Measurements from ENCODE around the gene SFTPB.
"Not testable (repeated sequence)": the region's sequence is repeated elsewhere in the genome, so short reads cannot be mapped to it uniquely, and the experiment has no call there.

SFTPB gene

GRCh38 chr2:85668009-85668856 lies at the start of gene SFTPB:
Gene SFTPB (minus strand): TSS chr2:85668199. CDS start chr2:85668183, 16 bp downstream.
- FAIRE-seq: no peak

DNA sequence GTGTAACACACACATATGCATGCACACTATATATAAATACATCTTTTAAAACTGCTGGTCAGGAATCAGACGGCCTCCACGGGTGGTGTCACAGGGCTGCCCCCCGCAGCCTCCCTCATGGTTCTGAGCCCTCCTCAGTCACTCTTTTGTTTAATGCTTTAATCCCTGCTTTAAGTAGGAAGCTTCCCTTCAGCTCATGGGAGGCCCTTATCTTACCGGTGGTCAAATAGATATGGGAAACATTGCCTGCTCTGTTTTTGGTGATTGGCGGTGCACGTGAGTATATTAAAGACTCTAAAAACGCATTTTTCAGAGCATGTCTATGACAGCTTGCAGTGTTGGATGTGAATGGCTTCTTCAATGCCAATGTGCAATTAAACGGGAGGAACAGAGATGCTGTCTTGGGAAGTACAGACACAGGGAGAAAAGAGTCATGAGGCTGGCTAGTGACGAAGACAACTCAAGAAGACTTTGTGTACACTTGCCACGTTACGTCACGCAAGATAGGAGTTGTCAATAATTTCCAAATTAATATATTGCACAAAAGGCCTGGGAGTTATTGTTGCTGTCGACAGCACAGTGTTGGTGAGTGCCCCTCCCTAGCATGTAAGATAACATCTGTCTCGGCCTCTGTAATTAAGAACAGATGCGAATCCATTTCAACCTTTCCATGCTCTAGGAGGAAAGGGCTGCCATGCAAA lies 49.5 kb upstream of the SFTPB start:
- no peak for FAIRE-seq

DNA sequence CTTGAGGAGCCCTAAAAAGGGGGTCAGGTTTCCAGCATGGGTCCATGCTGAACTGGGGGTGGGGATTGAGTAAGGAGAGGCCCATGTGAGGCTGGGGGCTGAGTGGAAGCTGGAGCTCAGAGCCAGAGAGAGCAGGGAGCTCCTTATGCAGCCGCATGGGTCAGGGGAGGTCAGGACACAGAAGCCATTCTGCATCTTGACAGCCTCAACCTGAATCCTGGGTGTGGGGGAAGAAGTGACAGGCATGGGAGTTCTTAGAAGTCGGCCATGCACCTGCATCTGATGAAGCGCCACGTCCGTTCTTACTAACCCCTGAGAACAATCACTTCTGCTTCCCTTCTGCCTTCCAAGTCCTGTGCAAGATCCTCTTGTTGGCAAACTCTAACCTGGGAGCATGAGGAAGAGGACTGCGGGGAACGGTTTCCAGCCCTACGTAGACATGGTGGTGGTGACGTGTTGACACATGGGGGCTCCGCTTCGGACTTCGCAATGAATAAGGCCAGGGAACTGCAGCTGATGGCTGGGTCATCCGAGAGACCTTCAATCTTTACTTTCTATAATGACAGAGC lies 48.4 kb upstream of the SFTPB start:
- no peak for FAIRE-seq

DNA sequence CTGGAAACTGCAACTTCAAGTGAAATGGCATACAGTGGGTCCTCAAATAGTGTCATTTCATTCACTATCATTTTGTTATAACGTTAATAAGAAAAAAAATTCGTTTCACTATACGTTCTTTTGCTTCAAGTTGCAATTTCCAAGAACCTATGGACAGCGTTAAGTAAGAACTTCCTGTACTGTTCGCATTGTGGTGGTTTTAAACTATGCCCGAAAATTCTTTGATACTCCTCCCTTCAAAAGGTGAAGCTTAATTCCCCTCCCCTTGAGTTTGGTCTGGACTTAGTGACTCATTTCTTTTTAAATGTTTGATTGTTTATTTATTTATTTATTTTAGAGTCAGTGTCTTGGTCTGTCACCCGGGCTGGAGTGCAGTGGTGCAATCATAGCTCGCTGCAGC lies 46.8 kb upstream of the SFTPB start:
- FAIRE-seq: no peak

DNA sequence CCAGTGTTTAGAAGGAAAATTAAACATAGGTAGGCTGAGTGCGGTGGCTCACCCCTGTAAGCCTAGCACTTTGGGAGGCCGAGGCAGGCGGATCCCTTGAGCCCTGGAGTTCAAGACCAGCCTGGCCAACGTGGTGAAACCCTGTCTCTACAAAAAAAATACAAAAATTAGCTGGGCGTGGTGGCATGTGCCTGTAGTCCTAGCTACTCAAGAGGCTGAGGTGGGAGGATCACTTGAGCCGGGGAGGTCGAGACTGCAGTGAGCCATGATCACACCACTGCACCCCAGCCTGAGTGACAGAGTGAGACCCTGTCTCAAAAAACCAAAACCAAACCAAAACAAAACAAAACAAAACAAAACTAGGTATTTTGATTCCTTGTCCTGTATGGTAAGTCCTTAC lies 46.4 kb upstream of the SFTPB start:
- FAIRE-seq: not testable (repeated sequence)

- FAIRE-seq: no peak
These were observed 45.8 kb upstream of the SFTPB start for GRCh38 chr2:85713836-85714235.

DNA sequence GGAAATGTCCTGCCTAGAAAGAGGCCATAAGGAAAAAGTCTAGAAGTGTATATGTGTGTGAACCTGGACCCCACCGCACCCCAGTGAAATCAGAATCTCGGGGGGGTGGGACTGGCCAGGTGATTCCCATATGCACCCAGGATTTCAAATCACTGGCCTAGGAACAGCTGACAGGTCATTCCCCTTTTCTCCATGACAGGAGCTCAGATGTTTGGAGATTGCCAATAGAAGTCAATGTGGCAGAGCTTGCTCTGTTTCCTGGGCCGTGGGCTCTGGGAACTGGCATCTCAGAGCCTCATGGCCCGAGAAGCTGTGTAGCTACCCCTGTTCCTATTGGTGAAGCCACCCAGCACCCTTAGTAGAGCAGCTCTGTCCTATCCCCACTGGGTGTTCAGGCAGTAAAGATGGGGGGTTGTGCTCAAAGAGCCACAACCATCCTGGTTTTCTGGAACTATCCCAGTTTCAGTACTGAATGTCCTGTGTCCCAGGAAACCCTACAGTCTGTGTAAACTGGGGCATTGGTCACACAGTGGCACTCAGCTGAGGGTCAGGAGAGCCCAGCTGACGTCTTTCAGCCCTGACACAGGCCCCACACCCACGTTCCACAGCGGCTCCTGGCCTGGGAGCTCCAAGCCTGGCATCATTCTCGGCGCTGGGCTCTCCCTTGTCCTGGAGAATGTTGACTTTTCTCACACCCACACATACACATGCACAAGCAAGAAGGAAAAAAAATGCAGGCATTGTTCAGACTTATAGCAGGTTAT lies 45.0 kb upstream of the SFTPB start:
- no peak for FAIRE-seq

DNA sequence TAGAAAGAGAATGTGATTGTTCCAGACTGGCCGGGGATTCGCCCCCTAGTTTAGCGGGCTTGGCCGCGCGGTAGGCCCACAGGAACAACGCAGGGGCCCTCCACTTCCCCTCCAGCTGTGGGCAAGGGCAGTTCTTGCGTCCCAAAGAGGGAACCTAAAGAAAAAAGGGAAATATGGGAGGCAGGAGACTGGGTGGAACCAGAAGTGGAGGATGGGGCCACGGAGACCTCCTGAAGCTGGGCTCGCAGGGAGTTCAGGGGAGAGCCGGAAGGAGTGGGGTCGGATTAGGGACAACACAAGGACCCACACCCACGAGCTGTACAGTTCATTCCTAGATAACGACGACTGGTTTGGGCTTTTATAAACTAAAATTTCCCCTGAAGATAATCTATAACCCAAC lies 44.3 kb upstream of the SFTPB start:
- FAIRE-seq: no peak

DNA sequence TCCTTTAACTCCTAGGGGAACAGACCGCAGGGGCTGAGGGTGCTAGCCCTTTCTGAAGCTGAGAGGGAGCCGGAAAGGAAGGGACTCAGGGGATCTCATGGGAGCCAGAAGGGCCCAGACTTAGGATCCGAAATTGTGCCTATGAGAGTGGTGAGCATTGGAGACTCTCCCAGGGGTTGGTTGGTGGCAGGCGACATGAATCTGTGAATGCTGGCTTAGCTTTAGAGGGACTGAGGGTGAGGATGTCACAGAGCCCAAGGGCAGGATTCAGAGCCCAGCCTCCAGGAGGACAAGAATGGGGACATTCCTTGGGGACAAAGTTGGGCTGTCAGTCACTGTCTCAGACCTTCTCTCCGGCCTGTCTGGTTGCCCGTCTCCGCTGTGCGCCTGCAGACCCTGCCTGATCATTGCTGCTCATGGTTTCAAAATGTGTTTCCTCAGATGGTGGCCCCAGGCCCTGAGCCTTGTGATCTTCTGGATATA lies 43.6 kb upstream of the SFTPB start:
- FAIRE-seq: no peak

DNA sequence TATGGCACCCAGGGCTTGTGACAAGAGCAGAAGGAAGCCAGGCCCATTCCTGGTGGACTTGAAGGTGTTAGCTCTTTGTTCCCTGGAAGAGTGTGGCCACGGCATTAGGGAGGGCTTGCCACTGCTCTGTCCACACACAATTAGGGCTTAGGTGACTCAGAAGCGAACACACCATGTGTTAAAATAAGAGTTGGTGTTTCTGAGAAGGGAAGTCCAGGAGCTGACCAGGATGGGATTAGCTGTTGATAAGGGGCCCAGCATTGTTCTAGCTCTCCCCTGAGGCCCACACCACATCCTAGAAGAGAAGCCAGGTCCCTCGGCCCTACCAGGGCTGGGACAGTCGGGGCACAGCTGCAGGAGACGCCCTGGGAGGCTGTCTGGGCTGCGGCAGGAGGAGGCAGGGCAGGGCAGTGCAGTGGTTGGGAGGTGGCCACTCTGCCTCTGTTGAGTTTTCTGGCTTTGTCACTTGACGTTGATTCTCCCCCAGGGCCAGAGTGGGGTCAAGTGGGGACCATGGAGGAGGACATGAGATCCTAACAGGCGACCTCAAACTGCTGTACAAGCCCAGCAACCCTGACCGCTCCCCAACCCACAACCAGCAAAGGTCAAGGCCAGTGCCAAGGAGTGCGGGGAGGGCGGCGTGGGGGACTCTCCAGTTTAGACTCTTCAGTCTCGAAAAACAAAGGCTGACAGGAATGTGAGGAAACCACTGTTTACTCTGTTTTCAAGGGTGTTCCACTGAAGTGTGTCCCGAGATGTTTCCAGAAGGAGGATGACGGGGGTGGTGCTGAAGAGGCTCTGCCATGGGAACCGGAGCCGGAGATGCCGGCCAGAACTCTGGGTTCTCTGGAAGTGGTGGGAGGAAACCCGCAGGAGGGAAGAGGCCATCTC lies 42.9 kb upstream of the SFTPB start:
- FAIRE-seq: no peak

- FAIRE-seq: no peak
These were observed 41.4 kb upstream of the SFTPB start for GRCh38 chr2:85709401-85709811.

- FAIRE-seq: no peak
These were observed 40.6 kb upstream of the SFTPB start for GRCh38 chr2:85708641-85709040.

GRCh38 chr2:85707304-85707703 lies 39.3 kb upstream of the SFTPB start:
- FAIRE-seq: peak; percentile 97

GRCh38 chr2:85706599-85707296 lies 38.7 kb upstream of the SFTPB start:
- FAIRE-seq: no peak

DNA sequence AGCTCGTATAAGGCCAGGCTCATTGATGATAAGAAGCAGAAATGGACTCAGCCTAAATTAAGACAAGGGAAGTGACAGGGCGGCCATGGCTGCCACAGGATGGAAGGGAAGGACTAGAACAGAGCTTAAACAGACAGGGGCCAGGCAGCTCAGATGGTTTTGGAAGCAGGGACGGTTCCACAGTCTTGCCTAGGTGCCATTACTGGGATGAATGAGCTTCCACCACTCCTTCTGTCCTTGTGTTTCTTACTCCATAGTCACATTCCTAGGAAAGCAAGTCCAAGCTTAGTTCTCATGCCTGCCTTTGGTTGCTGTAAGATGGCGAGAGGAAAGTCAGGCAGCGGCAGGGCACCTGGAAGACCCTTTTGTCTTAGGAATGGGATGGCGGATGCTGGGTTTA lies 38.1 kb upstream of the SFTPB start:
- FAIRE-seq: no peak

- no peak for FAIRE-seq
These were observed 37.7 kb upstream of the SFTPB start for GRCh38 chr2:85705680-85706039.

DNA sequence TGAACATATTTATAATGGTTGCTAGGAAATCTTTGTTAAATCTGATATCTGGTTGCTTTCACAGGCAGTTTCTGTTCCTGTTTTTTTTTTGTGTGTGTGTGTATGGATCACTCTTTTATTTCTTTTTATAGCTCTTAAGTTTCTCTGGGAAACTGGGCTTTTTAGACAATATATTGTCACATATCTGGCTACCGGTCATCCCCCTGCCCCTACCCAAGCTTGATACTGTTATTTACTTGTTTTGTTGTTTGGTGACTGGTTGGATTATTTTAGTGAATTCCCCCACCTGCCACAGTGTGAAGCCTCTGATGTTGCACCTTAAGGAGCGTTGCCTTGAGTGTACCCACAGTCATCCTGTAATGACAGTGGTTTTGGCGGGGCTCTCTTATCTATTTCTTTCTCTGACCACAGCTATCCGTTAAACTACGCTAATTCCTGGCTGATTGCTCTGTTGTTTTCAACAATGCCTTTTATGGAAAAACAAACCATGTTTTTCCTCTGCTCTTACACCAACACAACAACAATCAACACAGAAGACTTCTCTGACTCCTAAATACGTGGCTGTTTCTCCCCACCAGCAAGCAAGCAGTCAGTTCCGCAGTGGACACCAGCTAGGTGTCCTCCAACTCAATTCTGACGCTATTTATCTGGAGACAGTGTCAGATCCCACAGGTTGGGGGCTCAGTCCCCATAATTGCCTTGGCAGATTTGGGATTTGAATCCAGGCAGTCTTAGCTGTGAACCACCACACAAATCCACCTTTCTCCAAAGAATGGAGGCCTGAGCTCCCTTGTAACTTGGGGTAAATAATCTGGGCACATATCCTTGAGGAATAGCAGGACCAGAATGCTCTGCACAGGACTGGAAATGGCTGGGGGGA lies 37.0 kb upstream of the SFTPB start:
- FAIRE-seq: no peak

DNA sequence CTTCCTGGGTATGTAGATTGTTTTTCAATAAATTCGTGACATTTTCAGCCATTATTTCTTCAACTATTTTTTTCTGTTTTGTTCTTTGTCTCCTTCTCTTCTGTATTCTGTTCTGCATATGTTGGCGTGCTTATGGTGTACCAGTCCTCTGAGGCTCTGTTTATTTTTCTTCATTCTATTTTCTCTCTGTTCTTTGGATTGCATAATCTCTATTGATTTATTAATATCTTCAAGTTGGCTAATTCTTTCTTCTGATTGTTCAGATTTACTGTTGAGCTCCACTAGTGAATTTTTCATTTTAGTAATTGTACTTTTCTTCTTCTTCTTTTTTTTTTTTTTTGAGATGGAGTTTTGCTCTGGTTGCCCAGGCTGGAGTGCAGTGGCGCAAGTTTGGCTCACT lies 36.0 kb upstream of the SFTPB start:
- no peak for FAIRE-seq

GRCh38 chr2:85703329-85703728 lies 35.3 kb upstream of the SFTPB start:
- FAIRE-seq: no peak

DNA sequence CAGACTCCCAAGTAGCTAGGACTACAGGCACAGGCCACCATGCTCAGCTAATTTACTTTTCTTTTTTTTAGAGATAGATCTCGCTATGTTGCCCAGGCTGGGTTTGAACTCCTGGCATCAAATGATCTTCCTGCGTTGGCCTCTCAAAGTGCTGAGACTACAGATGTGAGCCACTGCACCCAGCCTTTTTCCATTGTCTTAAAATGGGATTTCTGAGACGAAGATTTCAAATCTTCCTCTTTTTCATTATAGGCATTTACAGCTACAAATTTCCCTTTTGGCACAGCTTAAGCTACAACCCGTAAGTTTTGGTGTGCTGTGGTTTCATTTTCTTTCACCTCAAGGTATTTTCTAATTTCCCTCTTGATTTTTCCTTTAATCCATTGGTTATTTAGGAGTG lies 34.8 kb upstream of the SFTPB start:
- FAIRE-seq: no peak
